GM12891 (cell line): ENCODE data around the gene MAD1L1.

ENCODE experiments used
- PAX5 ChIP-seq: IDR thresholded peaks from 2 replicates; pipeline ENCODE4 v1.6.1; 2011; ENCODE audit warnings: low read length, moderate library complexity, mild to moderate bottlenecking; ENCODE audit not compliant: insufficient read depth, severe bottlenecking
- POLR2A ChIP-seq: IDR thresholded peaks from 2 replicates; pipeline ENCODE4 v1.6.1; 2011; ENCODE audit warnings: low read depth, low read length, control low read depth
- POU2F2 ChIP-seq: IDR thresholded peaks from 2 replicates; pipeline ENCODE4 v1.6.1; 2011; ENCODE audit warnings: low read depth, mild to moderate bottlenecking, control low read depth, low read length, moderate library complexity
- SPI1 ChIP-seq: IDR thresholded peaks from 2 replicates; pipeline ENCODE4 v1.6.1; 2011; ENCODE audit warnings: low read depth, low read length, control low read depth
- TAF1 ChIP-seq: IDR thresholded peaks from 2 replicates; pipeline ENCODE4 v1.6.1; 2011; ENCODE audit warnings: low read depth, low read length, control low read depth

DNA sequence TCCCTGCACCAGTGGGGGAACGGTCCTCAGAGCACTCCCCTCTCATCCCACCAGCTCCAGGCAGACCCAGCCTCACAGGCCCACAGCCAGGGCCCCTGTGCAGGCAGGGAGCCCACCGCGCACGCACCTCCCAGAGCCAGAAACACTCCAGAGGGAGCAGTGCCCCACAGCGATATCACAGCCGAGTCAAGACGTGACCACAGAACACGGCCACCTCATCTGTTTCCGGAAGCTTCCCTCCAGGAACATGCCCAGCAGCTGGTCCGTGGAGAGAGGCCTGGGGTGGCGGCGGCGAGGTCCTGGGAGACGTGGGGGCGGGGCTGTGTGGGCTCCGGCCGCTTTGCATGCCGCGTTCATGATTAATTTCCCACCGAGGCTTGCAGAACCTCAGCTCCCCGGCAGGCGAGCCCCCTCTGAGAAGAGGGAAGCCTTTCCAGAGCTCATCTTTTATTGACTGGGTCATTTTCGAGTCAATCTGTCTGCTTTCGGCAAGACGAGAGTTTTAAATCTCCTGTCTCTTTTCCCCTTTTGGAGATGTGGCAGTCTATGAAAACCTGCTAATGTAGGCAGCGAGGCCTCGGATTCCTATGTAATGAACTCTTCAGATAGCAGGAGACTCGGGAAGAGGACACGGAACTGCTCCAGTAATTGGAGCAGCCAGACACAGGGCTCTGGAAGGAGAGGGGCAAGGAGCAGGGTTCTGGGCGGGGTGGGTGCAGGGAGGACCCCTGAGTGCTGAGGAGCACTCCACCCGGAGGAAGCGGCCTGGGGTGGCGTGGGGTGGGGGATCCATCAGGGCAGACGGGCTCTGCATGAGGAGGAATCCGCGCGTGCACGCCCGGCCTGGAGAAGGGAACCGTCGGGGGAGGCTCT is 319.9 kb downstream of the MAD1L1 start:
- TF ChIP-seq POLR2A (no peak), POU2F2 (no peak), TAF1 (no peak), SPI1 (no peak), PAX5 (no peak)
